Astrocyte (in vitro differentiated cells and primary cell): ENCODE data around the gene GDF2. TPM values are rescaled to one million over a fixed set of nuclear protein-coding genes. Genes with fewer than 3 reads are reported as not detected.

ENCODE experiments used
- DNase-seq: peaks from one replicate; pipeline ENCODE4 v3.0.0-alpha.2; 2010; ENCODE audit warnings: low read depth
- FAIRE-seq: peaks from 2 replicates; lab custom pipeline; 2011; peaks lifted over from hg19 to GRCh38; lab: Jason Lieb, UNC
- H2AFZ ChIP-seq: 2 replicates; pipeline ENCODE4 v1.6.0; 2012; ENCODE audit warnings: low read depth, low read length, inconsistent platforms
- H3K27ac ChIP-seq: 2 replicates; pipeline ENCODE4 v1.5.1; 2011; ENCODE audit warnings: low read depth, low read length, inconsistent platforms
- H3K27me3 ChIP-seq: 2 replicates; pipeline ENCODE4 v1.6.0; 2011; ENCODE audit warnings: low read length, inconsistent platforms; ENCODE audit not compliant: insufficient read depth
- H3K36me3 ChIP-seq: 2 replicates; pipeline ENCODE4 v1.5.1; 2011; ENCODE audit warnings: low read length, inconsistent platforms; ENCODE audit not compliant: insufficient read depth
- H3K4me1 ChIP-seq: 2 replicates; pipeline ENCODE4 v1.5.1; 2011; ENCODE audit warnings: low read length, inconsistent platforms; ENCODE audit not compliant: insufficient read depth
- H3K4me2 ChIP-seq: 2 replicates; pipeline ENCODE4 v1.6.0; 2012; ENCODE audit warnings: low read length, inconsistent platforms
- H3K4me3 ChIP-seq: 2 replicates; pipeline ENCODE4 v1.5.1; 2011; ENCODE audit warnings: low read depth, mild to moderate bottlenecking, low read length, inconsistent platforms; ENCODE audit not compliant: insufficient read depth
- H3K79me2 ChIP-seq: 2 replicates; pipeline ENCODE4 v1.6.0; 2012; ENCODE audit warnings: mild to moderate bottlenecking, low read length, inconsistent platforms; ENCODE audit not compliant: insufficient read depth
- H3K9ac ChIP-seq: 2 replicates; pipeline ENCODE4 v1.6.0; 2012; ENCODE audit warnings: mild to moderate bottlenecking, low read length, inconsistent platforms
- H3K9me3 ChIP-seq: 2 replicates; pipeline ENCODE4 v1.5.1; 2012; ENCODE audit warnings: low read depth, mild to moderate bottlenecking, low read length, inconsistent platforms; ENCODE audit not compliant: insufficient read depth
- H4K20me1 ChIP-seq: 2 replicates; pipeline ENCODE4 v1.6.0; 2012; ENCODE audit warnings: low read length, inconsistent platforms; ENCODE audit not compliant: insufficient read depth
- H3K27ac Mint-ChIP-seq: one replicate; pipeline ENCODE4 v1.8.0; 2021; ENCODE audit warnings: mild to moderate bottlenecking, mixed read lengths; ENCODE audit not compliant: unreplicated experiment
- H3K27me3 Mint-ChIP-seq: one replicate; pipeline ENCODE4 v1.8.0; 2021; ENCODE audit warnings: low read depth, mixed read lengths; ENCODE audit not compliant: unreplicated experiment
- H3K36me3 Mint-ChIP-seq: one replicate; pipeline ENCODE4 v1.8.0; 2021; ENCODE audit warnings: low read depth, mixed read lengths; ENCODE audit not compliant: unreplicated experiment
- H3K4me1 Mint-ChIP-seq: one replicate; pipeline ENCODE4 v1.8.0; 2021; ENCODE audit warnings: low read depth, mixed read lengths; ENCODE audit not compliant: unreplicated experiment
- H3K4me3 Mint-ChIP-seq: one replicate; pipeline ENCODE4 v1.8.0; 2021; ENCODE audit warnings: mild to moderate bottlenecking, moderate library complexity, mixed read lengths; ENCODE audit not compliant: unreplicated experiment
- H3K9me3 Mint-ChIP-seq: one replicate; pipeline ENCODE4 v1.8.0; 2021; ENCODE audit warnings: mild to moderate bottlenecking, mixed read lengths; ENCODE audit not compliant: unreplicated experiment
- CTCF ChIP-seq: IDR thresholded peaks from 2 replicates; pipeline ENCODE4 v1.5.1; 2011; ENCODE audit warnings: low read depth, mild to moderate bottlenecking, inconsistent platforms, low read length, moderate library complexity; ENCODE audit not compliant: insufficient read depth
- EZH2 ChIP-seq: IDR thresholded peaks from 2 replicates; pipeline ENCODE4 v1.6.1; 2012; ENCODE audit warnings: mild to moderate bottlenecking, low read length, inconsistent platforms; ENCODE audit not compliant: insufficient read depth
- total RNA-seq: library from RNA; stranded (reverse); gene quantifications from 2 replicates; pipeline ENCODE4 v1.2.1, GENCODE V29; 2021

Gene GDF2
- total RNA-seq, 1 donor from 2014 or later: not detected

DNA sequence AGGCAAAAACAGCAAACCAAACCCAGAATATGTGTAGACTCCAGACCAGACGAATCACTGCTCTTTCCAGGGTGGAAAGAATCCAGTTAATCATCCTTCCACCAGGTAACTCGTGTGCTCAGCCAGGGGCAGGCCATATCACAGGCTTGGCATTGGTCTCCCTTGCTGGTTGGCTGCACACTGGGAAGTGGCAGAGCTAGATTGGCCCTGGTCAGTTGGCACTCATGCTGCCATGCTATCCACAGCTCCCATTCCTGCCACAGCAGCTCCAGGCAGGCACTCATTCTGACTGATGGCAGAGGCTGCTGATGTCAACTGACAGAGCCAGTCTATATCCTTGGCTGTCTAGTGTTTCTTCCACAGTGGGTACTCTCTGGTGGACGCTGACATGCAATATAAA is 31.9 kb upstream of the GDF2 start:
- DNase-seq: no peak
- H3K27me3 Mint-ChIP-seq: peaks cover 76% of the 10 kb centered on the region
- no peaks in the 10 kb centered on the region for H3K4me1 Mint-ChIP-seq

DNA sequence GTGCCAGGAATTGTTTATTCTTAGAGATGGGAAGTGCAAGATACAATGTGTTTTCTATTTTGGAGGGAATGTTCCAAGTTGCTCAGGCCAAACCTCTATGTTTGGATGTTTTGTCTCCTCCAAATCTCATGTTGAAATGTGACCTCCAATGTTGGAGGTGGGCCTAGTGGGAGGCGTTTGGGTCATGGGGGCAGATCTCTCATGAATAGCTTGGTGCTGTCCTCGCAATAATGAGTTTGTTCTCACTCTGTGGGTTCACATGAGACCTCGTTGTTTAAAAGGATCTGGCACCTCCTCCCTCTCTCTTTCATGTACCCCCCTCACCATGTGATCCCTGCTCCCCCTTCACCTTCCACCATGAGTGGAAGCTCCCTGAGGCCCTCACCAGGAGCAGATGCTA is 30.6 kb upstream of the GDF2 start:
- Mint-ChIP-seq H3K4me1 (no peaks in the 10 kb centered on the region), H3K27ac (no peak overlapping the region), H3K36me3 (no peaks in the 10 kb centered on the region), H3K4me3 (no peak overlapping the region), H3K27me3 (peaks cover 69% of the 10 kb centered on the region), H3K9me3 (no peaks in the 10 kb centered on the region)
- Histone ChIP-seq H3K79me2 (no peaks in the 10 kb centered on the region), H3K9ac (no peak overlapping the region), H3K4me1 (no peaks in the 10 kb centered on the region), H3K9me3 (no peaks in the 10 kb centered on the region), H2AFZ (no peak overlapping the region), H3K36me3 (no peaks in the 10 kb centered on the region), H4K20me1 (no peaks in the 10 kb centered on the region), H3K4me2 (no peak overlapping the region), H3K27me3 (peaks cover 20% of the 10 kb centered on the region), H3K4me3 (no peak overlapping the region), H3K27ac (no peak overlapping the region)
- no peak for FAIRE-seq
- no peak for DNase-seq
- TF ChIP-seq CTCF: no peak
- TF ChIP-seq EZH2: no peak

More for the DNA sequence above, 31.9 kb upstream of the GDF2 start:
- Histone ChIP-seq H3K36me3 (no peaks in the 10 kb centered on the region), H3K4me2 (no peak overlapping the region), H3K9me3 (no peaks in the 10 kb centered on the region), H3K4me1 (no peaks in the 10 kb centered on the region), H3K27ac (no peak overlapping the region), H3K79me2 (no peaks in the 10 kb centered on the region), H3K4me3 (no peak overlapping the region), H2AFZ (no peak overlapping the region), H4K20me1 (no peaks in the 10 kb centered on the region), H3K9ac (no peak overlapping the region), H3K27me3 (peaks cover 12% of the 10 kb centered on the region)
- no peaks in the 10 kb centered on the region for H3K36me3 Mint-ChIP-seq
- no peak overlapping the region for H3K27ac Mint-ChIP-seq
- H3K9me3 Mint-ChIP-seq: peaks cover 5% of the 10 kb centered on the region
- TF ChIP-seq CTCF (no peak), EZH2 (no peak)
- FAIRE-seq: no peak
- H3K4me3 Mint-ChIP-seq: no peak overlapping the region

GRCh38 chr10:47294057-47294456 is 28.2 kb upstream of the GDF2 start:
- Histone ChIP-seq H4K20me1 (no peaks in the 10 kb centered on the region), H2AFZ (no peak overlapping the region), H3K27ac (no peak overlapping the region), H3K79me2 (no peaks in the 10 kb centered on the region), H3K4me1 (no peaks in the 10 kb centered on the region), H3K9ac (no peak overlapping the region), H3K9me3 (no peaks in the 10 kb centered on the region), H3K4me2 (no peak overlapping the region), H3K4me3 (no peak overlapping the region), H3K27me3 (peaks cover 31% of the 10 kb centered on the region), H3K36me3 (no peaks in the 10 kb centered on the region)
- no peak for TF ChIP-seq CTCF
- Mint-ChIP-seq H3K9me3 (no peaks in the 10 kb centered on the region), H3K4me3 (no peak overlapping the region), H3K36me3 (no peaks in the 10 kb centered on the region), H3K4me1 (no peaks in the 10 kb centered on the region), H3K27me3 (peaks cover 75% of the 10 kb centered on the region), H3K27ac (no peak overlapping the region)
- no peak for FAIRE-seq
- no peak for DNase-seq
